Right lobe of liver (tissue), 4 donors: ENCODE results near the gene ZNF408.

ENCODE experiments used
- CTCF ChIP-seq, 4 donors: fragments of 200-600 bp in 3 of 4; fragments of 450-650 bp in 1 of 4; IDR thresholded peaks; one replicate each; pipeline versions ENCODE4 v1.5.1 to v1.8.0; 2016 to 2022; ENCODE audit warnings: antibody characterized with exemption in 4 of 4, mild to moderate bottlenecking in 2 of 4
- POLR2A ChIP-seq: fragments of 450-650 bp; IDR thresholded peaks from one replicate; pipeline ENCODE4 v1.6.1; 2017; ENCODE audit warnings: antibody characterized with exemption, mild to moderate bottlenecking
- donor health status: DM: no; HTN: no; CAD: no.
- donor health status: DM: no; HTN: no; CAD: no.
- donor health status: DM: no; HTN: yes; CAD: no.

- TF ChIP-seq POLR2A, result no peak
- no peak for TF ChIP-seq CTCF (IDR thresholded peaks at IDR 0.05)
Observed at GRCh38 chr11:46719543-46720218, 18.9 kb downstream of the ZNF408 start.
